HL-60 (cell line): ENCODE results near the gene FBXO30.

Experiments
- POLR2AphosphoS5 ChIP-seq: IDR thresholded peaks from 2 replicates; pipeline ENCODE4 v1.6.1; 2012; ENCODE audit warnings: low read depth
- TF ChIP-seq, protein P1 (sequence below): IDR thresholded peaks from one replicate; pipeline ENCODE4 v1.5.1; 2011; ENCODE audit warnings: low read length, control low read depth, inconsistent platforms; ENCODE audit not compliant: insufficient read depth

GRCh38 chr6:145863366-145863765, 48.8 kb upstream of the FBXO30 start:
- TF ChIP-seq, protein P1, sequence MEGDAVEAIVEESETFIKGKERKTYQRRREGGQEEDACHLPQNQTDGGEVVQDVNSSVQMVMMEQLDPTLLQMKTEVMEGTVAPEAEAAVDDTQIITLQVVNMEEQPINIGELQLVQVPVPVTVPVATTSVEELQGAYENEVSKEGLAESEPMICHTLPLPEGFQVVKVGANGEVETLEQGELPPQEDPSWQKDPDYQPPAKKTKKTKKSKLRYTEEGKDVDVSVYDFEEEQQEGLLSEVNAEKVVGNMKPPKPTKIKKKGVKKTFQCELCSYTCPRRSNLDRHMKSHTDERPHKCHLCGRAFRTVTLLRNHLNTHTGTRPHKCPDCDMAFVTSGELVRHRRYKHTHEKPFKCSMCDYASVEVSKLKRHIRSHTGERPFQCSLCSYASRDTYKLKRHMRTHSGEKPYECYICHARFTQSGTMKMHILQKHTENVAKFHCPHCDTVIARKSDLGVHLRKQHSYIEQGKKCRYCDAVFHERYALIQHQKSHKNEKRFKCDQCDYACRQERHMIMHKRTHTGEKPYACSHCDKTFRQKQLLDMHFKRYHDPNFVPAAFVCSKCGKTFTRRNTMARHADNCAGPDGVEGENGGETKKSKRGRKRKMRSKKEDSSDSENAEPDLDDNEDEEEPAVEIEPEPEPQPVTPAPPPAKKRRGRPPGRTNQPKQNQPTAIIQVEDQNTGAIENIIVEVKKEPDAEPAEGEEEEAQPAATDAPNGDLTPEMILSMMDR, result no peak
- TF ChIP-seq POLR2AphosphoS5, result no peak
